DMS79 (cell line): Measurements from ENCODE around the gene PDS5B.
"Not testable (repeated sequence)": the region's sequence is repeated elsewhere in the genome, so short reads cannot be mapped to it uniquely, and the experiment has no call there.

ENCODE experiments used
- DNase-seq: peaks from one replicate; lab custom pipeline; 2025; lab: John Stamatoyannopoulos, UW

Gene PDS5B

DNA sequence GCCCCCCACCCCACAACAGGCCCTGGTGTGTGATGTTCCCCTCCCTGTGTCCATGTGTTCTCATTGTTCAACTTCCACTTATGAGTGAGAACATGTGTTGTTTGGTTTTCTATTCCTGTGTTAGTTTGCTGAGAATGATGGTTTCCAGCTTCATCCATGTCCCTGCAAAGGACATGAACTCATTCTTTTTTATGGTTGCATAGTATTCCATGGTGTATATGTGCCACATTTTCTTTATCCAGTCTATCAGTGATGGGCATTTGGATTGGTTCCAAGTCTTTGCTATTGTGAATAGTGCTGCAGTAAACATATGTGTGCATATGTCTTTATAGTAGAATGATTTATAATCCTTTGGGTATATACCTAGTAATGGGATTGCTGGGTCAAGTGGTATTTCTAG lies 142.8 kb downstream of the PDS5B start:
- not testable (repeated sequence) for DNase-seq

DNA sequence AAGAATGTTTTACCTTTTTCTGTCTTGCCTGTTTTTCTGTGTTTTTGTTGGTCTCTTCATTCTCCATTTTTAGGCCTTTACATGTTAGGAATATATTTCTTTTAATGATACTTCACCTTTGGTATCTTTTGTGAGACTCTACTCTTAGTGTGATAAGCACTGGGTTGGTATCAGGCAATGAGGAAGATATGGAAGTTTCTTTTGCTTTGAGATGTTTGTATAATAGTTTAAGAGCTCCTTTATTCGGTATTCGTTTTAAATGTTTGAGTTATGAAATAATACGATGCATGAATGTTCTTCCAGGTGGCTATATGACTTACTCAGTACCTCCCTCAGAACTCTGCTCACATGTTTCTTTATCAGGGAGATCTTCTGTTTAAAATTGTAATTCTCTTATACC lies 144.8 kb downstream of the PDS5B start:
- DNase-seq, result no peak

GRCh38 chr13:32731576-32731975 lies 145.3 kb downstream of the PDS5B start:
- DNase-seq, result no peak

- no peak for DNase-seq
These were observed 147.4 kb downstream of the PDS5B start for GRCh38 chr13:32733690-32734089.

GRCh38 chr13:32734511-32734910 lies 148.3 kb downstream of the PDS5B start:
- DNase-seq, result no peak

GRCh38 chr13:32735859-32736258 lies 149.6 kb downstream of the PDS5B start:
- DNase-seq, result no peak

GRCh38 chr13:32736648-32737047 lies 150.4 kb downstream of the PDS5B start:
- no peak for DNase-seq

GRCh38 chr13:32737111-32737571 lies 150.9 kb downstream of the PDS5B start:
- DNase-seq, result no peak

- no peak for DNase-seq
These were observed 151.4 kb downstream of the PDS5B start for GRCh38 chr13:32737679-32738078.

GRCh38 chr13:32745509-32745908 lies 159.3 kb downstream of the PDS5B start:
- no peak for DNase-seq

DNA sequence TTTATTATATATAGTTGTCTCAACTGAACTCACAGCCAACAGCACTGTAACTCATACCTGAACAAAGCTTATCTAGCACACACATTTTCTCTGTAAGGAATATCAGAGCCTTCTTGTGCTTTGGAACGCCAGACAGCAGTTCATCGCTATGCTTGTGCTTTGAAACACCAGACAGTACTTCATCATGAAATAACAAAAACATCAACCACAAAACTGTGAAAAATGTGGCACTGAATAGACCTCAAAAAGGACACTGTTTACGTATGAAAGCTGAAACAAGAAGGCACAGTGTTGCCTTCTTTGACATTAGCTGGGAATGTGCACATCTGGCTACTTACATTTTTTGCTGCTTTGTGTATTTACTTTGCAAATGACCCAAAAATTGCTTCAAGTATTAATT lies 160.2 kb downstream of the PDS5B start:
- no peak for DNase-seq

DNA sequence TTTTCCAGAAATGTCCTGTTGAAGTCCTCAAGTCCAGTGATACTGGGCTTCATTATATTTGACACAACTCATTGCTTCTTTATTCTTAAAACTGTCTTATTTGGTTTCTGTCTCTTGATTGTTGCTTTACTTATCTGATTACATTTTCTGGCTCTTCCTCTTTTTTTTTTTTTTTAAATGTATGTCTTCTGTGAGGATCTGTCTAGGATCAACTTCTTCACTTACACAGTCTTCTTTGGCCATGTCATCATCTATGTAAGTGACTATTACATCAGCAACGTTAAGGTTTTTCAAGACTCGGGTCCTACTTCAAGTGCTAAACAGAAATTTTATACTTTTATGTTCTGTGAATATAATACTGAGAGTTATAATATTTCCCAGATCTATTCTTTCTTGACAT lies 162.1 kb downstream of the PDS5B start:
- no peak for DNase-seq

DNA sequence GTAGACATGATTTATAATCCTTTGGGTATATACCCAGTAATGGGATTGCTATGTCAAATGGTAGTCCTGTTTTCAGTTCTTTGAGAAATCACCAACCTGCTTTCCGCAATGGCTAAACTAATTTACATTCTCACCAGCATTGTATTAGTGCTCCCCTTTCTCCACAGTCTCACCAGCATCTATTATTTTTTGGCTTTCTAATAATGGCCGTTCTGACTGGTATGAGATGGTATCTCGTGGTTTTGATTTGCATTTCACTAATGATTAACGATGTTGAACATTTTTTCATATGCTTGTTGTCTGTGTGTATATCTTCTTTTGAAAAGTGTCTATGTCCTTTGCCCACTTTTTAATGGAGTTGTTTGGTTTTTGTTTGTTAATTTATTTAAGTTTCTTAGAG lies 165.1 kb downstream of the PDS5B start:
- DNase-seq, result no peak

DNA sequence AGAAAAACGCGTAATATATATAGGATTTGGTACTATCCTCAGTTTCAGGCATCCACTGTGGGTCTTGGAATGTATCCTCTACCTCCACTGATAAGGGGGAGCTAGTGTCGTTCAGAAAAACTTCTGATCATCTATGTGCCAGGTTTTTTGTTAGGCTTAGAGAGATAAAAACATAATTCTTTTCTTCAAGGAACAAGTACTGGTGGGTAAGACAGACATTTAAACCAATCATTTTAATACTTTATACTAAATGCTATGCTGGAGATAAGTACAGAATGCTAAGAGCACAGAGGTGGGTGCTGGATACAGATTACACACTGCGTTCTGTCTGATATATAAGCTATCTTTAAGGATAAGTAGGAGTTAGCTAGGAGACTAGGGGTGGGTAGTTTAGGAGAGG lies 166.1 kb downstream of the PDS5B start:
- no peak for DNase-seq

- peak; percentile 77 for DNase-seq
These were observed 166.8 kb downstream of the PDS5B start for GRCh38 chr13:32752997-32753606.

GRCh38 chr13:32754179-32754578 lies 167.9 kb downstream of the PDS5B start:
- no peak for DNase-seq

DNA sequence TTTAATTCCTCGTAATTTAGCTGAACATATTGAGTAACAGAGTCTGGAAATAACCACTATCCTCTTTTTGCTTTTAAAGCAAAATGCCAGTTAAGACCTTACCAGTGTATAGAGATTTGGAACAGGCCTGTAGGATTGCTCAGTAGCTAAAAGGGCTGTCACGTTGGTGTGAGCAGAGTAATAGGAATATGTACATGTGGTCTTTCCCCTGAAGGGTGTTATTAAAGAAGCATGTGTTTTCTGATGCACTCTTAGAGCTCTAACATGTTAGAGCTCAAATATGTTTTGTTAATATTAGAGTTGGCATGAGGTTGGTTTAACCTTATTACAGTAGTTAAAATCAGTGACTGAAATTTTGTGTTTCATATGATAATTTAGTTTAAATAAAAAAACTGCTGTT lies 172.9 kb downstream of the PDS5B start:
- no peak for DNase-seq

GRCh38 chr13:32761472-32761871 lies 175.2 kb downstream of the PDS5B start:
- no peak for DNase-seq

- no peak for DNase-seq
These were observed 192.9 kb downstream of the PDS5B start for GRCh38 chr13:32779119-32779518.

DNA sequence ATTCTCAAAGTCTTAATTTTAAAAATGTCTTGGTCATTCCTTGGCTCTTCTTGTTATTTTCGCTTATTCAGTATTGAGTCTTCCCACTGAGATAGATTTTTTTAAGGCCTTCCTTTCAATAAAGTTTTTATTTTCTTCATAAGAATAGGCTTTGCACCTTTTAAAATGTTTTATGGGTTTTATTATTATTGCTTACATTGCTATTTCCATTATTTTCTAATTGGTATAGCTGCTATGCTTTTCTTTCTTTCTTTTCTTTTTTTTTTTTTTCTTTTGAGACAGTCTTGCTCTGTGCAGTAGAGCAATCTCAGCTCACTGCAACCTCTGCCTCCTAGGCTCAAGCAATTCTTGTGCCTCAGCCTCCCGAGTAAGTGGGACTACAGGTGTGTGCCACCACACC lies 195.7 kb downstream of the PDS5B start:
- no peak for DNase-seq

DNA sequence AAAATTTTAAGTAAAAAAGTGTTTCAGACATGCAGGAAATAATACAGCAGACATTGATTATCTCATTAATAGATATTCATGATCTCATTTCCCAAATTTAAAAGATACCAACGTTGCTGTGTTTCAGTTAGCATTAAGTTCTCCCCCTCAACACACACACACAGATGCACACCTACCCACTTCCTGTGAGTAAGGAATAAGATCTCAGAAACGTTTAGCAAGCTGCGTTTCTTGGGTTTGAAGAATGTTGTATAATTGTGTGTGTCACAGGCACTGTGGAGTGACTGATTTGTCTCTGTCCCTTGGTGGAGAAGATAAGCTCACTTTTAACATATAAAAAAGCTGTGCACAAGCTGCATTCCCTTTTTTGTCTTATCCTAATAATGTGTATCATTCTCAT lies 196.8 kb downstream of the PDS5B start:
- no peak for DNase-seq

- no peak for DNase-seq
These were observed 204.5 kb downstream of the PDS5B start for GRCh38 chr13:32790731-32791130.

DNA sequence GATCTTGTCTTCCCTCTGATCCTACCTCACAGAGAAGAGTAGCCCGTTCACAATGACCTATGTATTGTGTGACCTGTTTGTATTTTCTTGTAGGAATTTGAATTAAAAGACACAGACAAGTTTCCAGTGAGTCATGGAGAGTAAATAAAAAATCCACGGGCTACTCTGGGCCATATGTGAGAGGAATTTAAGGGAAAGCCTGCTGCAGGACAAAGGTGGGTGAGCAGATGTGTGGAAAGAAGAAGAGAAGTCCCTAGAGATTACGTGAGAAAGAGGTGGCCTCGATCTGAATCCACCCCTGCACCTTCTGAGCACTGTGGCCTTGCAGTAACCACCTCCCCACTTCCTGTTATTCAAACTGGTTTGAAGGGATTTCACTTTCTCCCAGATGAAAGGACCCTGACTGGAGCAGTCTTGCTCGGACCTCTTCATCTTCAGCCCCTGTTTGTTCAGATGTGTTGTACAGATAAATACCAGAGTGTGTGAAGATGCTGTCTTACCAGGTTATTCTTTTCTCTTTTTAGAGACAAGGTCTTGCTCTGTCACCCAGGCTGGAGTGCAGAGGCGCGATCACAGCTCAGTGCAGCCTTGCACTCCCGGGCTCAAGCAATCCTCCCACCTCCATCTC lies 205.4 kb downstream of the PDS5B start:
- no peak for DNase-seq

- no peak for DNase-seq
These were observed 210.5 kb downstream of the PDS5B start for GRCh38 chr13:32796754-32797153.
